HK-2 (cell line): ENCODE results near the gene SMC6.

ENCODE experiments used
- DNase-seq: peaks from one replicate; pipeline ENCODE4 v3.0.0-alpha.2; 2018; ENCODE audit not compliant: unreplicated experiment

Gene SMC6

GRCh38 chr2:17762451-17762850 is 8.8 kb upstream of the SMC6 start:
- DNase-seq: no peak

DNA sequence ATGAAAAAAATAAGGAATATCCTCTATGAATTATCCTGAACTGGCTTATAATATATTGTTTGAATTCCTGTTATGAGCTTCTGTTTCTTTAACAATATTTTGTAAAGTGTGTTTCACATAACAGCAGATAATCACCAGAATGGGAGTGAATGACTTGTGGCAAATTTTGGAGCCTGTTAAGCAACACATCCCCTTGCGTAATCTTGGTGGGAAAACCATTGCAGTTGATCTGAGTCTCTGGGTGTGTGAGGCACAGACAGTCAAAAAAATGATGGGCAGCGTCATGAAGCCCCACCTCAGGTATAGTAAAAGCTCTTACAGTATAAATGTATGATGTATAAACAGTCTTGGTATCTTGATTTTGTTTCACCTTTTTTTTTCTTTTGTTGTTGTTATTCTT is 6.2 kb upstream of the SMC6 start:
- no peak for DNase-seq

GRCh38 chr2:17758118-17758517 is 4.5 kb upstream of the SMC6 start:
- DNase-seq: no peak

GRCh38 chr2:17757321-17757720 is 3.7 kb upstream of the SMC6 start:
- no peak for DNase-seq

DNA sequence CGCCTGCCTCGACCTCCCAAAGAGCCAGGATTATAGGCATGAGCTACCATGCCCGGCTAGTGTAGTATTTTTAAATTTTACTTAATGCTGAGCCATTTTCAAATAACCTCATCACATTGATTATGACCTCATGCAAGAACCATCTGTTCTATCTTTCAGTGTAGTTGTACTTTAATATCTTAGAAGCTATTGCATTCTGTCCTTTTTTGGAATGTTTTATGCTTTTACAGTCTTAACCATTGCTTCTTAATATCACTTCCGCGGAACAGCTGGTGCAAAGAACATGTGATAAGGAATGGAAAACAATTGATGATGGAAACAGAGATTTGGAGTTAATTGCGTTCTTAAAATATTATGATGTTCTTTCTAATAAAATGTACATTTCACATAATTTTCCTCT is 3.1 kb upstream of the SMC6 start:
- DNase-seq: no peak

- no peak for DNase-seq
These were observed 1.3 kb upstream of the SMC6 start for GRCh38 chr2:17754773-17755425.

DNA sequence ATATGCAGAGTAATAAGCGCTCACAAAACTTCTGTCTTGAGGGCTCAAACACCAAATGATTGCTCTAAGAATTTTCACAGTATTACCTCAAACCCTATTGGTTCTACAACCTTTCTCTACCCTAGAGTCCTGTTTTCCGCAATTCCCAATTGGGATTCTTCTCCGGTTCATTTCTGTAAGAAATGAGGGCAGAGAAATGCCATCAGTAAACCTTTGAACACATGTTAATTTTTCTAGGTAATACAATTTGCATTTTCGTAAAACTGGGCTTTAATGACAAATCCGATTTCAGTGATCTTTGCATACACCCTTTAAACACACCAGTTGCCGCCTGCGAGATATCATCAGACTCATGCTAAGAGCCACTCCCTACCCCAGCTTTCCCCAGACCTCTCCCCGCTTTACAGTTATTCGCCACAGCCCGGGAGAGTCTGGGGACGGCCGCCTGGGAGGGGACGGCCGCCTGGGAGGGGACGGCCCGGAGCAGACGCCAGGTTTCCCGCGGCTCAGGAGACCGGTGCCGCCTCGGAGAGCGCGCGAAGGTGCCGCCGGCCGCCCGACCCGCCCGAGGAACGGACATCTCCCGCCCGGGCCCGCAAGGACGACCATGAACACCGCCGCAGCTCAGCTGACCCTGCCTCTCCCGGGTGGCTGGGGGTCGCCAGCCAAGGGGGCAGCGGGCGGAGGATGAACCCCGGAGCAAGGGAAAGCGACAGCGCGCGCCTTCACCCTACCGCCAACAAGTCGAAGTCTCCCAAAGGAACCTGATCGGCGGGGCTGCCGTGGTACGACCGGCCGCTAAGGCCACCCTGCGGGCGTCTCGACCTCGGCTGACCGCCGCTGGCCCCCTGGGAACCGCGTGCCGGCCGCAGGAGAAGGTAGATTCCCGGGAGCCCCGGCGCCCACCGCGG is 463 bp downstream of the SMC6 start:
- peak; percentile 57 for DNase-seq

DNA sequence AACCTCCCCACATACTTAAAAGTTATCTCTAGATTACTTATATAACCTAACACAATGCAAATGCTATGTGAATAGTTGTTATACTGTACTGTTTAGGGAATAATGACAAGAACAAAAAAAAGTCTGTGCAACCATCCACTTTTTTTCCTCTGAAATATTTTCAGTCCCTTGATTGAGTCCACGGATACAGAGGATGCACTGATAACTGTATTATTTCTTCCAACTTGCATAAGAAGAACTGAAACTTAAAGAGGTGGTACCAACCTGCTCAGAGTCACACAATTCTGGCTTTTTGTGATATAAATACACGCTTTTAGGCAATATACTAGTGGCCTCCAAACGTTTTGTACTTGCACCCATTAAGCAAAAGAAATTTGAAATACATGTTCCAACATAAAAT is 1.4 kb downstream of the SMC6 start:
- DNase-seq: no peak

- no peak for DNase-seq
These were observed 3.7 kb downstream of the SMC6 start for GRCh38 chr2:17749753-17750438.

- DNase-seq: no peak
These were observed 4.9 kb downstream of the SMC6 start for GRCh38 chr2:17748745-17749144.

- DNase-seq: no peak
These were observed 5.7 kb downstream of the SMC6 start for GRCh38 chr2:17747684-17748452.

DNA sequence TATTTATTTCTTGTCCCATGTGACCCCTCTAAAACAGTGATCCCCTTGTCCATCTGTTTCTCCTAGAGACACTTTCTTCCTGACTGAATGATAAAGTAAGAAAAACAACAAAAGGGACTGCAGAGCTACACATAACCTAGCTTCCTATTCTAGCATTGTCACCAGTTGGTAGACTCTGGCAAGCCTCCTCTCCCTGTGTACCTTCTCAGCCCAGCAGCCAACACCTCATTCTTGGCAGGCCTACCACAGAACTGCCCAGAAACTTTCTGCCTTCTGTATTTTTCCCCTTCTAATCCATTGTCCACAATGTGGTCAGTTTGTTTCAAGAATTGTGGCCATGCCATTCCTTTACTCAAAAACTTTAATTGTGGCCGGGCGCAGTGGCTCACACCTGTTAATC is 13.4 kb downstream of the SMC6 start:
- DNase-seq: no peak

DNA sequence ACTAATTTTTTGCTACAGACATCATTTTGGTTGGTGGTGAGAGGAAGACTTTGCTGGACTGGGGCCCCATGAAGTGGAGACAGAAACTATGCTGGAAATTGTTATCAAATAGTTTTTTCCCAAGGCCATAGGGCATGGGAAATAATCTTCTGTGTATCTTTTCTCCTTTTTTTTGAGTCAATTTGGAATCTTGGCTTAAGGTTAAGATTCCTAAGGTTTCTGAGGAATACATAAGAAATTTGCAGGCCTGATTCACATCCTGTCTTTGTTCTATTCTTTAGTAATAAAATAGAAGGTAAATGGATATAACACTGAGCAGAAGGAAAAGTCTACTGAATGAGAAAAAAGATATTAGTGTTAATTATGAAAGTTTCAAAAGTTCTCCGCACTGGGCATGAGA is 16.6 kb downstream of the SMC6 start:
- no peak for DNase-seq

DNA sequence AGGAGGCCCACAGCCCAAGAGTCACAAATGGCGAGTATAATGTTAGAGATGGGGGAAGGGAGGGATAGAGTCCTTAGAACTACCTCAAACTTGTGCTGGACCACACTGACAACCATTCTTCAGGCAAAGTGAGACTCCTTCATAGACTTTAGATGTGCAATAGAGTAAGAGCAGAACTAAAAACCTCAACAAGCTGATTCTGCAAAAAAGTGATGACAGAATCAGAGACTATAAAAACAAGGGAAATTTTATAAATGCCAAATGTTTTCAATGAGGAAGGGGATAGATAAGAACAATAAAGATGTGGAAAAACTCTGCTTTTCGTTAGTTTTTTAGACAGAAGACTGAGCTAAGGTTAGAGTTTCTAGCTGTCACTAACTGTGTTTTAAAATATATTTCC is 17.7 kb downstream of the SMC6 start:
- DNase-seq: no peak

- no peak for DNase-seq
These were observed 20.0 kb downstream of the SMC6 start for GRCh38 chr2:17733599-17733998.

GRCh38 chr2:17729880-17730279 is 23.7 kb downstream of the SMC6 start:
- DNase-seq: no peak

GRCh38 chr2:17728210-17728609 is 25.4 kb downstream of the SMC6 start:
- no peak for DNase-seq

DNA sequence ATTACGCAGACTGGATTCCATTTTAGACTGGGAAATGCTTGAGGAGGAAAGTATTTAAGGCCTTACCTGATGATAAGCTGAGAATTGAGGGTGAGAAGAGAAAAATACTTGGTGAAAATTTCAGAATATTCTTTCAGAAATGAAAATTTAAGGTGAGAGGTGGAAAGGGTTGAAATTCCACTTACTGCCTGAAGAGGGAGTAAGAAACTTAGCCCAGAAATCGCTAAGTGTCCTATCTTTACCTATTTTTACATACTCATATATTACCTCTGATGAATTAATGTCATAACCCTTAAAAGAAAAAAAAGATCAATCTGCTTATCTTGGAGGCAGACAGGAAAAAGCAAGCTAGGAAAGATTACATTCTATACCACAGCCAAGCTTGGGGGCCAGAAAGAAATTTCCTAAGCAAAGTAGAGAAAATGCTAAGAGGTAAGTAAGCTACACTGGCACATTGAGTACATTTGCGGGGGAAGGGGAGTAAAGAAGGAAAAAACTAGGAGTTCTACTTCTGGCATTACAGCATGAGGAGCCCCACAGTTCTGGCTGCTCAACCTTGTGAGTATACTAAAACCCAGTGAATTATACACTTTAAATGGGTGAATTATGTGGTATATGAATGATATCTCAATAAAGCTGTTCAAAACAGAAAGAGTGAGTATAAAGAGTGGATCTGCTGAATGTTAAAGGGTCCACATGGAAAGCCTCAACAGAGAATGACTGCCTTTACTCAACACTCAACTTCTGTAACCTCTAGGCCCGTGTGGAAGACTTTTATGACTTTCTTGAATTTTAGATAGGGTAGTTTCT is 33.8 kb downstream of the SMC6 start:
- no peak for DNase-seq

DNA sequence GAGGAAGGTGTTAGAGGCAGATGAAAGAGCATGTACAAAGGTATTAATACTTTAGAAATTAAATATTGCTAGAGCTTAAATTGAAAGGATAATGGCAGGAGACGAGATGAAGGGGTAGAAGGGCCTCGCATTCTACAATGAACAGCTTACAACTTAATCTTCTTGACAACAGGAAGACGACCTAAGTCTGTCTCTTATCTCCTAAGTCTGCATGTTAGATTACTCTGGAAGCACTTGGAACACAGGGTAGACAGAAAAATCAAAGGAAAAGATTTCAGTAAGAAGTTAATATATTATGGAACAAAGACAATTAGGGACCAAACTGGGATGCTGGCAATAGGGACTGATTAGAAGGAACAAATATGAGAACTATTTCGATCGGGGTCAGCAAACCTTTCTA is 34.9 kb downstream of the SMC6 start:
- DNase-seq: no peak

DNA sequence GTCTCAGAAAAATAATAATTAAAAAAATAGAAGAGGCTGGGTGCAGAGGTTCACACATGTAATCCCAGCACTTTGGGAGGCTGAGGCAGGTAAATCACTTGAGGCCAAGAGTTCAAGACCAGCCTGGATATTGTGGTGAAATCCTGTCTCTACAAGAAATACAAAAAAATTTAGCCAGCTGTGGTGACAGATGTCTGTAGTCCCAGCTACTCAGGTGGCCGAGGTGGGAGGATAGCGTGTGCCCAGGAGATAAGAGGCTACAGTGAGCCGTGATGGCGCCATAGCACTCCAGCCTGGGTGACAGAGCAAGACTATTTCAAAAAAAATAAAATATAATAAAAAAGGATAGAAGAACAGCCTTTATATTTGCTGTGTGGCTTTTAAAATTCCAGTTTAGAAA is 35.9 kb downstream of the SMC6 start:
- no peak for DNase-seq

DNA sequence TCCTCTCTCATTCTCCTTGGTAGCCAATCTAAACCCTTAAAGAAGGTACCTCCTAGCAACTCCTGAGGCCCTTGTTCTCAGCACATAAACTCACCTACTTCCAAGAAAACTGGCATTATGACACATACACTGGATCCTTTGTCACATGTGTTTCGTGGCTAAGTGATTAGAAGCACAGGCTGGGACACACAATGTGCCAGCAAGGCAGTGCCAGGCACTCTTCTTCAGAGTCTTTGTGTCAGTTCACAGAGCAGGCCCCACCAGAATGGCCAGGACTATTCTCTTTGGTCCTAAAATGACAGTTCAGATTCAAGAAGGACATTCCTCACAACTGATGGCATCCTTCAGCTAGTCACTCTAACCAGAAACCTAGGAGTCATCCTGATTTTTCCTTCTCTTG is 40.3 kb downstream of the SMC6 start:
- no peak for DNase-seq
